Ovary (tissue), 9 donors: ENCODE results near the gene BSN. TPM values are rescaled to one million over a fixed set of nuclear protein-coding genes. Genes with fewer than 3 reads are reported as not detected.

Source experiments
- DNase-seq, 5 donors: peaks; one replicate each; pipeline ENCODE4 v3.0.0-alpha.2; 2019 to 2020
- H3K27ac ChIP-seq, 2 donors: fragments of 200-600 bp; one replicate each; pipeline versions ENCODE4 v1.5.1 to v1.8.0; 2019 to 2022
- H3K27me3 ChIP-seq: fragments of 200-600 bp; one replicate; pipeline ENCODE4 v1.8.0; 2022
- H3K36me3 ChIP-seq: fragments of 200-600 bp; sonication (generic); one replicate; pipeline ENCODE4 v1.5.1; 2019
- H3K4me1 ChIP-seq: one replicate; pipeline ENCODE4 v1.8.1; 2013; ENCODE audit warnings: mild to moderate bottlenecking, moderate library complexity; ENCODE audit not compliant: insufficient read depth
- H3K4me3 ChIP-seq: fragments of 200-600 bp; sonication (generic); one replicate; pipeline ENCODE4 v1.5.1; 2017
- H3K9me3 ChIP-seq, 2 donors: fragments of 200-600 bp in 1 of 2; sonication (generic) in 1 of 2; one replicate each; pipeline versions ENCODE4 v1.5.1 to v1.8.1; 2013 to 2019; ENCODE audit warnings: mild to moderate bottlenecking in 1 of 2, moderate library complexity in 1 of 2
- CTCF ChIP-seq, 3 donors: fragments of 450-650 bp in 2 of 3; fragments of 200-600 bp in 1 of 3; IDR thresholded peaks; one replicate each; pipeline versions ENCODE4 v1.5.1 to v1.8.0; 2016 to 2022; ENCODE audit warnings: antibody characterized with exemption in 3 of 3, mild to moderate bottlenecking in 1 of 3
- EP300 ChIP-seq: sonication (generic); formaldehyde crosslinking; IDR thresholded peaks from one replicate; pipeline ENCODE4 v1.6.1; 2017; ENCODE audit warnings: antibody characterized with exemption
- POLR2A ChIP-seq: fragments of 450-650 bp; IDR thresholded peaks from one replicate; pipeline ENCODE4 v1.6.1; 2017; ENCODE audit warnings: antibody characterized with exemption, mild to moderate bottlenecking, moderate library complexity
- WGBS, 3 donors: extraction: QIAGEN DNeasy Blood & Tissue Kit in 1 of 3; methylation state at CpG; one replicate each; pipeline versions ENCODE4 v1.1.5 to v1.1.7; 2013 to 2017; 5-methylcytosine and 5-hydroxymethylcytosine counted together
- intact Hi-C, 4 donors: fragments of 100-400 bp; cut with DNase I; formaldehyde crosslinking; loops; one replicate each; pipeline versions ENCODE4 v1.11.0 to v1.15.1; 2022 to 2023
- polyA plus RNA-seq, 2 donors: library from polyadenylated mRNA; stranded (reverse); fragments of 200-250 nt in 1 of 2; fragments of 350-450 nt in 1 of 2; fragmentation: Illumina TruSeq in 1 of 2; extraction: RNeasy Lipid Tissue Mini Kit (QIAGEN cat#74804) in 1 of 2; gene quantifications; one replicate each; pipeline ENCODE4 v1.2.3, GENCODE V29; 2013 to 2014
- total RNA-seq, 7 donors: library from RNA; depleted of rRNA in 2 of 7; stranded (reverse); fragments of >200 nt in 2 of 7; fragmentation: NEBNext Ultra II Directional in 3 of 7; extraction: Animal tissue kit (Norgen Biotek cat#: 25700) in 3 of 7; gene quantifications; one replicate each; pipeline versions ENCODE4 v1.1.0 to v1.2.4, GENCODE V29; 2016 to 2023
- donor health status: DM: no; HTN: no; CAD: no; lungs with moderate emphysema.
- donor health status: DM: no; HTN: no; CAD: no.
- donor health status: Bipolar disorder and iron deficiency.
- donor health status: DM: yes; HTN: yes; CAD: no.
- donor health status: DM: no; HTN: no; CAD: no.
- donor health status: DM: yes; HTN: yes; CAD: no.

BSN gene
- total and polyA plus RNA-seq, 9 donors: 0.12 to 3.5 (median 0.77) TPM

DNA sequence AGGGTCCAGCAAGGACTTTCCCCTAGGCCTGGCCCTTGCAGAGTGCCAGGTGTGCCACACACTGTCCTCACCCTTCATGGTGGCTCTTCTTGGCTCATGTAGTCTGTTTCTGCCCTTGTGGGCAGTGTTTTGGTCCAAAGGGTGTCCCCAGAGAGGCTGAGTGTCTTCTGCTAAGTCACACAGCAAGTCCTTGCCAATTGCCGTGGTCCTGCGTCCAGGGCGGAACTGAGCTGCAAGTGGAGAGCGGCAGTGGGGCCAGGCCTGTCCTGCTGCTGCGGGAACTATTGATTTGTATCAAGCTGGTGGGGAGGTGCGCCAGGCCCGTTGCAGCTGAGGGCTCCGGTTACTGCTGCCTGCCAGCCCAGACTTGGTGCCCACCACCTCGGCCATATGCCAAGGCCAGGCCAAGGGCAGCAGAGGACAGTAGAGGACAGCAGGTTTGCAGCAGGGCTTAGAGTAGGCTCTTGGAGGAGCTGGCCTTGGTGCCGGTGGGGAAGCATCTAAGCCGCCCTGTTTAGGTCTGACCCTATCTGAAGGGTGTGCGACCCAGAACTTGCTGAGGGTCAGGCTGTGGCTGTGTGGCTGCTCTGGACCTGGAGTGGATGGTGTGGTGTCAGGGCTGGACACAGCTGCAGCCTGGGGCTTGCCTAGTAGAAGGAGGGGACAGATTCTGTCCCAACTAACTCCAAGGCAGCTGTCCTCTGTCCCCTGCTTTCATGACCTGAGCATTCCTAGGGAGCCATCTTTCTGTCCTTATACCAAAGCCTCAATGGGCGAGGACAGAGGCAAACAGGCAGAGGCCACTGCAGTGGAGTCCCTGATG lies 160.7 kb downstream of the BSN start:
- H3K36me3 ChIP-seq: no peaks in the 10 kb centered on the region
- no peak for TF ChIP-seq EP300
- no peak for TF ChIP-seq POLR2A
- no peak for TF ChIP-seq CTCF (IDR thresholded peaks at IDR 0.05)
- WGBS, 3 donors: 81 to 89% (median 85%) methylated on average over 12 to 13 of the region's 13 CpGs

GRCh38 chr3:49715611-49716121 lies 161.4 kb downstream of the BSN start:
- WGBS, 3 donors: 82 to 91% (median 86%) methylated on average over 12 to 13 of the region's 13 CpGs
- no peak overlapping the region for H3K4me3 ChIP-seq
- no peak overlapping the region for H3K27ac ChIP-seq
- H3K36me3 ChIP-seq: no peaks in the 10 kb centered on the region
- H3K9me3 ChIP-seq: no peaks in the 10 kb centered on the region
- peaks cover 9% of the 10 kb centered on the region for H3K4me1 ChIP-seq
- H3K27me3 ChIP-seq: no peaks in the 10 kb centered on the region
- no peak for DNase-seq
- TF ChIP-seq EP300 (no peak), POLR2A (no peak), CTCF (IDR thresholded peaks at IDR 0.05) (no peak)
- intact Hi-C loops: loop anchor here in 1 of 4 donors (10.0 kb wide), 1 partner anchor 129 kb away; no protein-coding TSS in a partner anchor

More for the DNA sequence above, 160.7 kb downstream of the BSN start:
- Histone ChIP-seq H3K27me3 (no peaks in the 10 kb centered on the region), H3K4me3 (no peak overlapping the region), H3K27ac (no peak overlapping the region), H3K4me1 (peaks cover 9% of the 10 kb centered on the region), H3K9me3 (no peaks in the 10 kb centered on the region)
- DNase-seq: no peak
- intact Hi-C loops: loop anchor here in 1 of 4 donors (10.0 kb wide), 1 partner anchor 130 kb away; no protein-coding TSS in a partner anchor

DNA sequence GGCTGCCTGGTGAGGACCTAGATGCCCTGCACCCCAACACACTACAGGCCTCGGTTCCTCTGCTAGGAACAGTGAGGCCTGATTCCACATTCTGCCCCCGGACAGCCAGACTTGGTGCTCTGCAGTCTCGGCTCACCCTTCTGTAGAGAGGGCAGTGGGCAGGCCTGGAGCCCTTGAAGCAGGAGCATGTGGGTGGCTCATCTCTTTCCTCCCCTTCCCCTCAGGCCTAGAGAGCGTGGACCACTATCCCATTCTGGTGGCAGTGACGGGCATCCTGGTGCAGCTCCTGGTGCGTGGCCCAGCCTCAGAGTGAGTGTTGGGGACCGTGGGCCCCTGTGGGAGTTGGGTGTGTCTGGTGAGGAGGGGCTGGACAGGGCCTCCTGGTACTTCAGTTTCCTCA lies 161.9 kb downstream of the BSN start:
- intact Hi-C loops: loop anchor here in 1 of 4 donors (10.0 kb wide), 1 partner anchor 129 kb away; no protein-coding TSS in a partner anchor
- Histone ChIP-seq H3K4me1 (peaks cover 9% of the 10 kb centered on the region), H3K27me3 (no peaks in the 10 kb centered on the region), H3K36me3 (no peaks in the 10 kb centered on the region), H3K27ac (no peak overlapping the region), H3K9me3 (no peaks in the 10 kb centered on the region), H3K4me3 (no peak overlapping the region)
- WGBS, 3 donors: 90 to 94% (median 90%) methylated on average over 6 to 7 of the region's 7 CpGs
- no peak for DNase-seq
- TF ChIP-seq POLR2A (no peak), EP300 (no peak), CTCF (IDR thresholded peaks at IDR 0.05) (no peak)

DNA sequence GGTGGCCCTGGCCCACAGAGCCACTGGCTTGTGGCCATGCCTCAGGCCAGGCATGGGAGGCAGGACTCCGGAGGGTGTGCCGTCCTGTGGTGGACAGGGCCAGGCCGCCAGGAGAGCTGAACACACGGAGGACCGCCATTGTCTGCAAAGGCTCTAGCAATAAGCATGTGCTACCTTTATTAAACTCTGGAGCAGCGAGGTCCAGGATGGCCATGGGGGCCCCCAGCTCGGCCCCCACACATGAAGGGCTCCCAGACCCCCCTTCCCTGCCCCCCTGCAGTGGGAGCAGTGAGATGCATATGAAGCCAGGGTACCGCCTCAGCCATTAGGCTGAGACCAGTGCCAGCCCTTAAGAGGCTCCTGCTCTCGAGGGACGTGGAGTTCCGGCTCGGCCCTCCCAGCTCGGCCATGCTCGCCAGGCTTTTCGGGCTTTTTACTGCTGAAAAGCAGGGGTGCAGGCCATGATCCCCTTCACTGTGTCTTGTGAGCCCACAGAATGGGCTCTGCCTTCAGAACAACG lies 162.5 kb downstream of the BSN start:
- peak in 1 of 5 donors; percentile 16 for DNase-seq

More for the DNA sequence above, 162.5 kb downstream of the BSN start:
- Histone ChIP-seq H3K4me3 (no peak overlapping the region), H3K27me3 (no peaks in the 10 kb centered on the region), H3K4me1 (peaks cover 9% of the 10 kb centered on the region), H3K36me3 (no peaks in the 10 kb centered on the region), H3K27ac (no peak overlapping the region), H3K9me3 (no peaks in the 10 kb centered on the region)
- no peak for TF ChIP-seq POLR2A
- no peak for TF ChIP-seq CTCF (IDR thresholded peaks at IDR 0.05)
- no peak for TF ChIP-seq EP300
- 92 to 94% (median 92%) methylated on average over 13 to 16 of the region's 16 CpGs for WGBS, 3 donors
- intact Hi-C loops: loop anchor here in 1 of 4 donors (10.0 kb wide), 1 partner anchor 128 kb away; no protein-coding TSS in a partner anchor
